Activated CD4-positive, alpha-beta T cell treated with anti-CD3 and anti-CD28 coated beads for 1 hour (primary cell): ENCODE measurements around the gene LRPAP1.
"Not testable (repeated sequence)": the region's sequence is repeated elsewhere in the genome, so short reads cannot be mapped to it uniquely, and the experiment has no call there.

Source experiments
- DNase-seq: peaks from one replicate; pipeline ENCODE4 v3.0.0-alpha.2; 2020

Gene LRPAP1

GRCh38 chr4:3518511-3518880, 13.7 kb downstream of the LRPAP1 start:
- no peak for DNase-seq

DNA sequence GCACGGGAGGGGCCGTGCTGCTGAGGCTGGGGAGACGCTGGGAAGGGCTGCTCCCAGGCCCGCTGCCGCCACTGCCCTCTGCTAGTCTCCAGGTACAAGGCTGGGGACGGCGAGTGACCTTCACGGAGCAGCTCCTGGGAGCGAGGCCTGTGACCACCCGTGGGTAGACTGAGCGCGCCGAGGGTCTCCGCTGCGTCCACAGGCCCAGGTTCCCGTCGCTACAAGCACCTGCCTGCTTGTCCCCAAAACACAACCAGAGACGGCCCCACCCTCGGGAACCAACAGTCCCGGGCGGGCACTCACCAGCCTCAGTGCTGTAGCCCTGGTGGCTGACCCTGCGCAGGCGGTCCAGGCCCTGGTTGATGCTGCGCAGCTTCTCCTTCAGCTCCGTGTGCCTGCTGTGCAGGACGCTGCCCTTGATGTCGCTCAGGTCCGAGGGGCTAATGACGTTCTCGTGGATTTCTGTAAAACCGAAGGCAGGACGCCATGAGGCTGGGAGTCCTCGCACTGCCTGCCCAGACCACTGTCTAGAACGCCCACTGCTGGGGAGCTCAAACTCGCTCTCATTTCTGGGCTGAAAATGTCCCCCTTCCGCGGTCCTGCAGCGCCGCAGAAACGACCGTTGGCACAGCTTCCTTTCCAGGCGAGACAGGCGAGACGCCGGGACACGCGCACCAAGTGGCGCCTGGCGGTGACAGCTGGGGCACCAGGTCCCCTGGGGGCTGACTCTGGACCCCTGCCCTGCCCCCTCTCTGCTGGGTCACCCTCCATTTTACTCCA, 14.3 kb downstream of the LRPAP1 start:
- no peak for DNase-seq

DNA sequence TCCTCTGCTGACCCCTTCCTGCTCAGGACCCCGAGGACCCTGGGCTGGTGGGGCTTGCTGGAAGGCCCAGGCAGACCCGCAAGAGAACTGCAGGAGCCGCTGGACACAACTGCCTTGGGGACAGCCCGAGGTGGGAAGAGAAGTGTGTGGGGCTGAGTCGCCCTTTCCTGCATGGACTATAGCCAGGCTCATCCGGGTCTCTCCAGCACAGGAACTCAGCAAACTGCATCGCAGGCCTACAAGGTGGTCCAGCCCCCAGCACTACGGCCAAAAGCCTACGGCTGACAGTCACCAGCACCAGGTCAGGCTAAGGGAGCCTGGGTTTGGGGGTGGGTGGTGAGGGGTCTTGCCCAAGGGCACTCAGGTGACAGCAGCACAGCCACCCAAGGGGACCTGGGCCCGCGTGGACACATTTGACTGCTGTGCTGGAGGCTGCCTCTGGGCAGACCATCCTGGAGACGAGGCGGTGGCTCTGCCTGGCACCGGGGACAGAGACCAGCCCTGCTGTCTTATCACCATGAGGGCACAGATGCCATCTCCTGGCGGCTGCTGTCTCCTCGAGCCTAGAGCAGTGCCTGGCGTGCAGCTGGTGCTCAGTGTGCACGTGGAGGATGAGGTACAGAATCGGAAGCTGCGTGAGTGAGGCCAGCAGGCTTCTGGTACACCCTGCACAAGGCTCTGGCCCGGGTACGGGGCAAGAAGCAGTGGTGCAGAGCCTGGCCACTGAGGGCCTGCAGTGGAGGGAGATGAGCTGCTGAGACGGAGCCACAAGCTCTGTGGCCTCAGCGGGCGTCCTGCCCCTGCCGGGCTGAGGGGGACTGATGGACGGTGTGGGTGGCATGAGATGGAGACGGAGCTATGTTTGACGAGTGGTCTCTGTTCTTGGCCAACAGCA, 15.1 kb downstream of the LRPAP1 start:
- DNase-seq, result no peak

DNA sequence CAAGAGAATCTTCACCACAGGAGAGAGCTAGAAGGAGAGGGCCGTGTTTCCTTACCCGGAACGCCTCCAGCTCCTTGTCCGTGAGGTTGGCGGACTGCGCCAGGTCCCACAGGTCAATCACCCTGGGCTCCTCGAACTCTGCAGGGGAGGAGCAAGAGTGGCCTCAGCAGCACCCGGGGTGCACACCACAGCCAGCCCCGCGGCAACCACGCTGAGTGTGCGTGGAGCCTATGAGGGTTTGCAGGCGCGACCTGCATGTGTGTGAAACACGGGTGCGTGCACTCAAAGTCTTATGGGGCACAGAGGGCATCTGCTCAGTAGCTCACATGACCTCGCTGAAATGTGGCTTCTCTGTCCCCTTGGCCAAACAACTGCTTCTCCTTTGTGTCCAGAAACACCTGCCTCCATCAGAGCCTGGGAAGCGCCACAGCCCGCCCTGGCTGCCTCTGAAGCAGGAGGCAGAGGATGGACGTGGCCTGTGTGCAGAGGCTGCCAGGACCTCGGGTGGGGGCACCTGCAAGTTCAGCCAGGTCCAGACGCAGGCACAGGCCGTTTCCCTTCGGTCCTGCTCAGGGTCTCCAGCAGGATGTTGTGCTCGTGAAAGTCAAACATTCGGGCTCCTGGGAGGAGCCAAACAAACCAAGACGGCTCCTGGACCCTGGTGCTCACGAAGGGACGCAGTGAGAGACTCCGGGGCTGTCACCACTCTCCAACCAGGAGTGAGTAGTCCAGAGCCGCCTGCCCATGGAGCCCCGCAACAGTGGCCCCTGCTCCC, 16.0 kb downstream of the LRPAP1 start:
- no peak for DNase-seq

GRCh38 chr4:3515646-3516045, 16.6 kb downstream of the LRPAP1 start:
- no peak for DNase-seq

DNA sequence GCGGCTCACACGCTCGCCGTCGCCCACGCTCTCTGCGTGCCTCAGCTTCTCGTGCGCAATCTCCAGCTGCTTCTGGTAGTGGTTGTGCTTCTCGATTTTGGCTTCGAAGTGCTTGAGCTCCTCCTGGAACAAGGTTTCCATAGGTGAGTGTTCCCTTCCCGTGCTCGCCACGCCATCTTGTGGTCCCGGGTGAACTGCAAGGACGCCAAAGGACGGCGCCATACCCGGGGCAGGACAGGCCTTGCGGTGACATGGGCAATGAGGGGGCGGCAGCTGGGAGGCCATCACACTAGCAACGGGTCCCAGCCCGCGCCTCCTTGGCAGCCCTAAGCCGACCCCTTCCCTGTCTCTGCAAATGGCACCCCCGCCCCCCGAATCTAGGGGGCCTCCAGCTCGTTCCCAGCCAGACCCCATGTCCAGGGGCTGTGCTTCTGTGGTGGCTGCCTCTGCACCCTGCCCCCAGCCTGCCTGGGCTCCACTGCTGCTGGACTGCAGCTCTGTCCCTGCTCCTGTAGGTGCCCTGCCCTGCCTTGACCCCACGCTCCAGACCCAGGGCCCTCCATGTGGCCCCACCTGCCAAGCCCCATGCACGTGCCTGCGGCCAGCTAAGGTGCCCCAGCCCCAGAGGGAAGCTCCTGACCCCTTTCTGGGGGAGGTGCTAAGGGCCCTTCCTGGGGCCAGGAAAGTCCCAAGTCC, 17.3 kb downstream of the LRPAP1 start:
- DNase-seq, result no peak

- DNase-seq, result no peak
These were observed 17.9 kb downstream of the LRPAP1 start for GRCh38 chr4:3514221-3514780.

DNA sequence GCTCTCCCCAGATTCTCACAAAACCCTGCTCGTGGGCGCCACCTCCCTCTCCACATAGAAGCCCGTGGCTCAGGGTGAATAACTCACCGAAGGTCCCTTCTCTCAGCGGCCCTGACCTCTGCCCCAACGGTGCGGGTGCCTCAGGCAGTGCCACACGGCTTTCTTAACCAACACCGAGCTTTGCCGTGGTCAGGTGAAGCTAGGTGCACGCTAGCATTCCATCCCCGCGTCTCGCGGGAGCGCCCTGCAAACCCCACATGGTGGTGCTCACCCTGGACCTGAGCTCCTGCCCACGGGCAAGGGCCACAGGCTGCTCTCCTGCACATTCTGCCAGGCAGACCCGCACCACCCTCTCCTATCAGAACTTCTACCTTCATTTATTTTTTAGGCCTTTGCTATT, 18.4 kb downstream of the LRPAP1 start:
- DNase-seq, result no peak

GRCh38 chr4:3512719-3513118, 19.5 kb downstream of the LRPAP1 start:
- no peak for DNase-seq

DNA sequence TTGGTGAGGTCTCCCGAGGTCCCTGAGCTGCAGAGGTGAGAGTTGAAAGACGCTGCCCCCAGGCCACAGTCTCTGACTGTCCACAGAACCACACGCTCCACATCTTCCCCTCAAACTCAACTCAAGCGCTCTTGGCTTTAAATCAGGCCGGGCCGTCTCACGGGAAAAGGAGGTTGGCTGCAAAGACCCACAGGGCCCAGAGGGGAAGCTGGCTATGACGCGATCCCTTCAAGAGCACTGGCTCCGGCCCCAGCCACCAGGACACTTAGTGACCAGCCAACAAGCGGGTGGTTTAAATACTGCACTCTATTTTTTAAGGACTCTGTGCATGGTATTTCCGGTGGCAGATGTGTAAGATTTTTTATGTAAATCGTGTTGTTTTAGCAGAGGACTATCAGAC, 19.9 kb downstream of the LRPAP1 start:
- DNase-seq, result no peak

GRCh38 chr4:3511601-3512000, 20.6 kb downstream of the LRPAP1 start:
- DNase-seq, result not testable (repeated sequence)

DNA sequence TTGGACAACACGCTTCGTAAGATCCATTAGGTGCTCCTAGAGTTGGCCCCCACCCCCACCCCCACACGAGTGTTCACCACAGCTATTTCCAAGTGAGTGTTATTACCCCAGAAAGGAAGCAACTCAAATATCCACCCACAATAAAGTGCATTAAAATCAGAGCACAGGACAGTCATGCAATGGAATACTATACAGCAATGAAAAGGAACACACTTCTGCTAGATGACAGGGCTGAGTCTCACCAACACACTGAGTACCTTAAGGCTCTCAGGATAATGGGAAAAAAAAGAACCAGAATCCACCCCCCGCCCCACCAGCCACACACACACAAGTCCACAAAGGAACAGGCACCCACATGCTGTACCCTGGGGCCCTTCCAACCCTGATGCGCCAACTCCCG, 21.0 kb downstream of the LRPAP1 start:
- no peak for DNase-seq

- no peak for DNase-seq
These were observed 21.7 kb downstream of the LRPAP1 start for GRCh38 chr4:3510481-3510880.

GRCh38 chr4:3508542-3508941, 23.7 kb downstream of the LRPAP1 start:
- no peak for DNase-seq

- no peak for DNase-seq
These were observed 27.0 kb downstream of the LRPAP1 start for GRCh38 chr4:3505231-3505630.

GRCh38 chr4:3502941-3503936, 29.0 kb downstream of the LRPAP1 start:
- DNase-seq, result no peak

GRCh38 chr4:3501825-3502425, 30.3 kb downstream of the LRPAP1 start:
- DNase-seq, result no peak

GRCh38 chr4:3501126-3501824, 30.9 kb downstream of the LRPAP1 start:
- DNase-seq, result no peak

DNA sequence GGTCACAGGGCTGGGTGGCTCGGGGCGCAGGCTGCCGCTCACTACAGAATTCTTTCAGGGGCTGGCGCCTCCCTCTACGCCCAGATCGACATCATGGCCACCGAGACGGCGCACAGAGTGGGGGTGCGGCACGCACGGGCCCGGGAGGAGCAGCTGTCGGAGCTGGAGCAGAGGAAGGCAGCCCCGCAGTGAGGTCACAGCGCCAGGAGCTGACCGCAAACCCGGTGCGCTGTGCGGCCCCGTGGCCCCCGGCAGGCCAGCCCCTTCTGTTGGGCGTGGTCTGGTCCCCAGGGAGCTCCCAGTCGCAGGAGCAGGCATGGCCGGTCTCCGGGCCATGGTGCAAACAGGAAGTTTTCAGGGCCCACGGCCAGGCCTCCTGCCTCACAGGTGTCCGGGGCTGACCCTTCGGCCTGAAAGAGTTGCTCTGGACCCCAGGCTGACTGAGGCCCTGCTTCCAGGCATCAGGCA, 31.6 kb downstream of the LRPAP1 start:
- DNase-seq, result no peak

DNA sequence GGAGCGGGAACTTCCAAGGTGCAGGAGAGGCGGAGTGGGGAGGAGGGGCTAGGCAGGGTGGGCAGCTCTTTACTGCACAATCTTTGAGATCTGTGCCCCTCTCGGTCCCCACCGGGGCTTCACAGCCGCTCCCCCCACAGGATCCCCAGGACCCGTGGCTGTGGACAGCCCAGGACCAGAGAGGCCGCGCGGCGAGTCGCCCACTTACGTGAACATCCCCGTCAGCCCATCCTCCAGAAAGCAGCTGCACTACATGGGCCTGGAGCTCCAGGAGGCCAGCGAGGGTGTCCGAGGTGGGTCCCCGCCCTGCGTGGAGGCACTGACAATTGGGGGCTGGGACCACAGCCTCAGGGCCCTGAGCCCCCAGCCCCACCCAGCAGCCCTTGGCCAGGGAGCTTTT, 32.1 kb downstream of the LRPAP1 start:
- no peak for DNase-seq
